ENCODE data around the gene SLC27A1.

- no peak for TF ChIP-seq POLR2A (IDR thresholded peaks at IDR 0.05; ENCODE audit: low read length)
- no peak for TF ChIP-seq GATA1 (IDR thresholded peaks at IDR 0.05; ENCODE audit: low read depth, low read length)
Observed at GRCh38 chr19:17482877-17483604, 12.7 kb downstream of the SLC27A1 start.
